GM18873 (cell line): ENCODE measurements around the gene HDAC4.

ENCODE experiments used
- ATAC-seq: cut with Tn5 transposase; IDR thresholded peaks from one replicate; pipeline ENCODE4 v1.9.1; 2021; ENCODE audit warnings: mild to moderate bottlenecking, moderate library complexity, moderate number of reproducible peaks; ENCODE audit not compliant: unreplicated experiment, low FRiP score

Gene HDAC4

DNA sequence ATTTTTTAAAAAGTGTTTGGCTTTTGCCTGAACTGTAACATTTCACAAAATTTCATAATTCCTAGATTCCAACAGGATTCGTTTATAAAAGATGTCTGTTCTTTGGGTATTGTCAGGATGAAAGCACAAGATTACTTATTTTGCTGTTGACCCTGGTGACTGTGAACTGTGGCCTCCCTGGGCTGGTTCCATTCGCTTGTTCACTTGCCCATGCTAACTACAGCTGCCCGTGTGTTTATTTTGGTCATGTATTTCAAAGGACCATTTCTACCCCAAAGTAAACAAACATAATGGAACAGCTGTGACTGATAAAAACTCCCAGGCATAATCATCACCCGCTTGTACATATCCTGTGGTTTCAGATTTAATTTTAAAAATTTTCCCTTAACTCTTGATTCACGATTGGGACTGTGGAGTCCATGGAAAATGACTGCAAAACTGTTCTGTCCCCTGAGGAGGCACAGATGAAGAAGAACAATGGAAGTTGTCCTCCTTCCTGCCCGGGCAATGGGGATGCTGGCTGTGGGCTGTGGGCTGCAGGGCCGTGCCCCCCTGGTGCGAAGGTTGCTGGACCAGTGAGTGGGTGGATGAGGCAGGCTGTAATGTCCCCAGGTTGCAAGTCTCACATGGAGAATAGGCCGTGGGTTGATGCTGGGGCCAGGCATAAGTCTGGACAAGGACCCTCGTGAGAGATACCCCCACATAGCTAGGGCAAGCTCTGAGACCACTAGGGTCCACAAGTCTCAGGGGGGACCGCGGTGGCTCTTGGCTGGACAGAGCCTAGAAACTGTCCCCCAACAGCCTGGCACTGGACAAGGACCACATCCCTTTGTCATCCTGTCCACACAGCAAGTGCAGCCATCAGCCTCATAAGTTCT lies 28.9 kb upstream of the HDAC4 start:
- ATAC-seq = no peak

GRCh38 chr2:239425631-239426030 lies 24.8 kb upstream of the HDAC4 start:
- ATAC-seq = no peak

DNA sequence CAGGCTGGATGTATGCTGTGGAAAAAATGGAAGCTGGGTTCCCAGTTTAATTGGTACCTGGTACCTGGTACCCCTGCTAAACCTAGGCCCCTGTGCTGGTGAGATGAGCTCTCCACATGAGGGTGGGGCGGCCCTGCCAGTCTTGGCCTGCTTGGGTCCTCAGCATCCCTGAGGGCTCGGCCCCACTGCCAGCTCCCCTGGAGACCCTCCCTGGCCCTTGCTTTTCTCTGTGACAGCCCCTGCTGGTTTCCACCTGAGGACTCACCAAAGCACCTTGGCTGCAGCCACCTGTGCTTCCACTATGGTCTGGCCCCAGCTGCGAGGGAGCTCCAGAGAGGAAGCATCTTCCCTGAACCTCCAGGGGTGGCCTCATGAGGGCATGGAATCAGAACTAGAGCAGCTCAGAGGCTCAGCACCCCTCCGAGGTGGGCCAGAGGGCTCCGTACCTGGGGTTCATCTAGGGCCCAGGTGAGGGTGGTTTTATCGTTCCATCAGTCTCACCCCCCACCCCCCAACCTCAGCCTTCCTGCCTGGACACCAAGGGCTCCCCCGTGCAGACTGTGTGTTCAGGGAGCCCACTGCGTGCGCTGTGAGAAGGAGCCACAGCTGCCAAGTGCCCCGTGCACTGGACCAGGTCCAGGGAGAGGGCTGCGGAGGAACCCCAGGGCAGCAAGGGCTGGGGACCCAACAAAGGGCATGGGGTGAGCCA lies 23.7 kb upstream of the HDAC4 start:
- ATAC-seq = no peak

- ATAC-seq = no peak
Observed at GRCh38 chr2:239423551-239423950, 22.7 kb upstream of the HDAC4 start.

DNA sequence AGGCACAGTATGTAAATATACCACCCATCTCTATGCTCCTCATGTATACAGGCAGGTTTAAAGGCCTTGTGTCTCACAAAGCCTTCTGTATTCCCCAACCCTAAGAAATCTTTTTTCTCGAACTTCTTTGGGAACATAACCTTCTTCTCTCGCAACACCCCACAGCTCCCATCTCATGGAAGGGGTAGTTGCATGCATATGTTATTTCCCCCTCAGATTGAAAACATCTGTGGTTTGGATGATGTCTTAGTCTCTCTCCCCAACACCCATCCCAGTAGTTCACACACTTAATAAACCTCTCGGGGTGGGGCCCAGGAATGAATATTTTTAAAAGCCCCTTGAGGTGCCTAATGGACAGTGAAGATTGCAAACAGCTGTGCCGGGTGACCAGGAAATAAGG lies 21.0 kb upstream of the HDAC4 start:
- no peak for ATAC-seq

DNA sequence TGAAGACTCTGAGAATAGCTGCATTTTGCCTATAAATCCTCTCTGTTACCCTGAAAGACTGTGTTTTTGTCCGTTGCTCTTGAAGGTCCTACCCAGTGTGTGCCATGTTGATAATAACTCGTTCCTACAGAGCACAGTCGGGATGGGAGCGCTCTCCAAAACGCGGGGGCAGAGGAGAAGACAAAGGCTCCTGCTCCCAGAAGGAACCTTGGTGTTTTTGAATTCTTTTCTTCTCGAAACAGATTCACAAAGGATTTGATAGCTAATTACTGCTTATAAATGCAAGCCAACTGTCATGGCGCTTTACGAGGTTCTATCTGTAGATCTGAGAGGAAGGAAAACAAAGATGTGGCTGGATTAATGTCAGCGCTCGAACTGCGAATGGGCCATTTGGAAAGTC lies 19.3 kb upstream of the HDAC4 start:
- no peak for ATAC-seq

DNA sequence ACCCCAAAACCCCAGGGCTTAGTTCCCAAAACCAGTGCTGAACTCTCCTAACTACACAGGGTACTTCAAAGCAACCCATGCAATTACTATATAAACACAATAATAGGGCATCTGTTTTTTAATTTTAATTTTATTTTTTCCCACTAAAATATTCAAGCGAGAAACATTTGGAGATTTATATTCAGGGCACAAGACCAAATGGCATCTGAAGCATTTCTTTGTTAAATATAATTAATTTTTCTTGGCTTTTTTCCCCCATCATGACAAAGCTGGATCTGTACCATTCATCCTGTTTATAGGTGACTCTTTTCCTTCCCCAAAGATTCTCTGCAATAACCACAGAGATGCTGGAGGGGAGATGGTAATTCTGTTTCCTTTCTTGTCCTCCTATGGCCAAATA lies 18.1 kb upstream of the HDAC4 start:
- ATAC-seq = no peak

DNA sequence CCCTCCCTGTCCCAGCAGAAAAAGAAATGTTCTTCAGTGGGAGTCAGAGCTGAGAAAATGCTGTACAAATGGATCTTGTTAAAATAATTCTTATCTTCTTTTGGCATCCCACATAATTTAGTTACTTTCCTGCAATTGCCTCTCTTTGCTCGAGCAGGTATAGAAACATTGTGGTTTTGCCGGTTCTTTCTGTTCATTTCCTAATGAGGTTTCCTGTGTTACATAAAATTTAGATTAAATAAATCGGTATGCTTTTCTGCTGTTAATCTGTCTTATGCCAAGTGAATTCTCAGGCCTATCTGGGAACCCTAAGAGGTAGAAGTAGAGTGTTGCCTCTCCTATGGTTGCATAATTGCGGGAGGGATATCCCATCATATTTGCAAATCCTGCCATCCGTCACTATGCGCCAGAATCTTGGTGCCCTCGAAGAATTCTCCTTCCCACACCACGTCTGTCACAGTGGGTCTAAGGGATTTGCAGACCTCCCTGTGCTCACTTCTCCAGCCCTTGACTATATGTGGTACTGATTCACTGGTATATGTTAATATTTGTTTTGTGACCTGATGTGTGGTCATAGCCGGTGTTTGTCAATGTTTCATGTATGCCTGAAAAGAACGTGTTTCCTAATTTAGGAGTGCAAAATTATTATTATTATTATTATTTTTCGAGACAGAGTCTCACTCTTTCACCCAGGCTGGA lies 12.2 kb upstream of the HDAC4 start:
- no peak for ATAC-seq

GRCh38 chr2:239411549-239412319 lies 10.9 kb upstream of the HDAC4 start:
- ATAC-seq = no peak

DNA sequence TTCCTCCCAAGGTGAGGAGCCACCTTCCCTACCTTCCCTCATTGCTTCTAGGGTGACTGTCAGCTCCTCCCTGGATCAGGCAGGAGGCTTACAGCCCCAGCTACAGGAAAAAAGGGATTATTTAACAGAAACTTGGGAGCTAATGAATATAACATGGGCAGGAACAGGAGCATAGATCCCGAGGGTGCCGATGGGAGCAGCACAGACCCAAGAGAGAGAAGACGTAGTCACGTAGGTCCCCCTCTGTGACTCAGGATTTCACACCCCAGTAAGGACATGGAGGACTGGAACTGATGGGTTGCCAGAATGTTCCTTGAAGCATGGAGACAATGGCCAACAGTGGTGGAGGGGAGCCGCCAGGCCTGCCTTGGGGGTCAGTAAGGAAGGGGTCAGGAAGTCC lies 10.3 kb upstream of the HDAC4 start:
- ATAC-seq = no peak

DNA sequence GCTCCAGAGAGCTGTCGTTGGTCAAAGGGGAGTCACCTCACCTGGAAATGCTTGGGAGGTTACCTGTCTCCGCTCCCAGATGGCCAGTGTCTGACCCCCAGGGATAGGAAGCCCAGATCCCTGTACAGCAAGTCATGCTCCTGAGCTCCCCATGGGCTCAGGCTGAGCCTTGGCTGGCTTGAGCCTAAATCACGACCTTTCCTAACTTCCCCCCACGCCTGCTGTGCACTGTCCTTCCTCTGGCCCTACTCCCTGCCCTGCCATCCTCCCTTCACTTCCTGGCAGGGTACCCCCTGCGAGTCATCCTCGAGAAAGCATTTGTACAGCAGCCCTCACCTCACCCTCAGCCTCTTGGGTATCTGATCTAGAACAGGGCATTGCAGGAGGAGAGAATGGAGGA lies 9.2 kb upstream of the HDAC4 start:
- no peak for ATAC-seq

DNA sequence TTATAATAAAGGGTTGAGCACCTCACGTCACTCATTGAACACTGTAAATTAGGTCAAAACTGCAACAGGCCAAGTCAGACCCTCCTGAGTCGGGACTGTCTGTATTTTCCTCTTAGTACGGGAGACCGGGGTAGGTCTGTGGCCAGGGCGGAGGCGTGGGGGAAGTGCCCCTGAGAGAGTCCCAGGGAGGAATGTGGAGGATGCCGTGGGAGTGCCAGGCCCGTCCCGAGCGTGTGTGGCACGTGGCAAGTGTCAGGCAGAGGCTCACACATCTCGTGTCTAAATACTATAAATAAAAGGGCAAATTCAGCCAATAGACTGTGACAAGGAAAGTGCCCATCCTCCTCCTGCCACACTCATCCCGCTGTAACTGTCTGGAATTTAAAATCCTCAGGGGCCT lies 6.3 kb upstream of the HDAC4 start:
- no peak for ATAC-seq

DNA sequence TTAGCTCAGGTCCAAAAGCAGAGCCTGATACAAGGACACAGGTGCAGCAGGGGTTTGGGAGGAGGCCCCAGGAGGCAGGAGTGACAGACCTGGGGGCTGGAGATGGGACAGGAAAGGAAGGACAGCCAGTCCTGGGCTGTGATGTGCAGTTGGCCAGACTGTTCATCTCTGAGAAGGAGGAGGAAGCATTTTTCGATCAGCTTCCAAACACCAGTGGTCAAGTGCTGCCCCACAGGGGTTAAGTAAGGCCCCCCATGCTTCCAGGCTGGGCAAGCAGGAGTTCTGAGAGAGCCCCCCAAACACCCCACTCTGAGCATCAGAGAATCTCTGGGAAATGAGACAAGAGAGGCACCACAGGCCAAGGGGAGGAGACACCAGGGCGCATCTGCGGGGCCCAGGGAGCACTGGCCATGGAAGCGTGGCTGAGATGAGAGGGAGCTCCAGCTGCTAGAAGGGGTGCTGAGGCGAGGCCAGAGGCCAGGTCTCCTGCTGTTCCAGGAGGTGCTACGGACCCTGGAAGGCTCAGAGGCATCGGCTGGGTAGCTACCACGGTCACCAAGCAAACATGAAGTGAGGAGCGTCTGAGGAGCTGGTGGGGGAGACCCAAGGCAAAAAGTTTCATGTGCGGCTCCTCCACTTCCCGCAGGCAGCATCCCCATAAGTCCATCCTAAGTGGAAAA lies 5.6 kb upstream of the HDAC4 start:
- no peak for ATAC-seq

DNA sequence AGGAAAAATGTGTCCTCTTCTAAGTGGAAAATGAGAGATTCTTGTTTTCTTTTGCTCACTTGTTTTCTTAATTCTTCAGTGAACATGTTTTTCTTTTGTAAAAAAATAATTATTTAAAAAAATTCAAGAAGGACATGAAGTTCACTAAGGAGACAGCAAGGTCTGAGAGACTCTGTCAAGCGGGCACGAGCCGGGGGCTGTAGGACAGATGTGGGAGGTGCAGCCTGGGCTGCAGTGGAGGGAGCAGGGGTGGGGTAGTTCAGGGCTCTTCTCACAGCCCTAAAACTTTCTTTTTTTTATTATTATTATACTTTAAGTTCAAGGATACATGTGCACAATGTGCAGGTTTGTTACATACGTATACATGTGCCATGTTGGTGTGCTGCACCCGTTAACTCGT lies 4.3 kb upstream of the HDAC4 start:
- no peak for ATAC-seq

- no peak for ATAC-seq
Observed at GRCh38 chr2:239402666-239403065, 1.8 kb upstream of the HDAC4 start.

DNA sequence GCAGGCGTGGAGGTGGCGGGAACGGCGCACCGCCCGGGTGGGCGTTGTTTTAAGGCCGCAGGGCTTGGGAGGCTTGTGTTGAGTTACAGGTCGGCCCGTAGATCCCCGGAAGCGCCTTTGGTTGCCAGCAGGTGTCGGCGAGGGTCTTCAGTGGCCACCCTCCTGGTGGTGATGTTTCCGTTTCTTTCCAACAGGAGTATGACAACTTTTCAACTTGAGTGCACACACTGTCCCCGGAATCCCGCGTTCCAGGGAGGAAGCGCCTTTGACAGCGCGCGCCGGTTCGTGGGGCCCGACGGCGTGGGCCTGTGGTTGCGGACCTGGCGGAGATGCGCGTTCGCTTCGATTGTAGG lies 1.0 kb upstream of the HDAC4 start:
- peak; percentile 3 for ATAC-seq

GRCh38 chr2:239401067-239401880 lies 454 bp upstream of the HDAC4 start:
- ATAC-seq = peak; percentile 87

GRCh38 chr2:239399921-239400595 lies 762 bp downstream of the HDAC4 start:
- ATAC-seq = no peak

DNA sequence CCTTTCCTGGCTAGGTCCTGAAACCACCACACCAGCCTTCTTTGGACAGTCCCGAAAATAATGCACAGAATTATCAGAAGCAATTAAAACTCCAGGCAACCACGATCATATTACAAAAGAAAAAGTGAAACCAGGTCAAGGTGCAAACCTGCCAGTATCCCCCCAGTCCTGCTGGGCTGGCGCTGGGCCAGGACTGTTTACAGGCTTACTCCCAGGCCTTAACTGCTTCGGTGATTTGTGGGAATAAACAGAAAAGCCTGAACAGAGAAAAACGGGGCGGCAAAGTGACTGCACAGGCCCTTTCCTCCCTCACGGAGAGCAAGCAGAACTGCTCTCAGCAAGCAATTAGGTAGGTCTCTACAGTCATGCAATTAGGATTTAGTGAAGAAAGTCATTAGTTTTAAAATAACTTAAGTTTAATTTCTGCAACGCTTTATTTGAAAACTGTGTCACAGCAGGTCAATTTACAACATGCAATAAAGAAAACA lies 1.3 kb downstream of the HDAC4 start:
- ATAC-seq = no peak
